ENCODE data around the gene UNC13A.
"Not testable (repeated sequence)": the region's sequence is repeated elsewhere in the genome, so short reads cannot be mapped to it uniquely, and the experiment has no call there.

GRCh38 chr19:17598063-17598462, 90.1 kb downstream of the UNC13A start:
- TF ChIP-seq CTCF (conservative IDR thresholded peaks at IDR 0.05 in 1 of 2, IDR thresholded peaks at IDR 0.05 in 1 of 2; ENCODE audit: low read depth in 1 of 2, low read length in 2 of 2); EZH2 (IDR thresholded peaks at IDR 0.05; ENCODE audit: low read length, missing control alignments): not testable (repeated sequence)

Data from fibroblast of lung (primary cell).